SK-N-SH (cell line): ENCODE results near the gene C16orf74. TPM values are rescaled to one million over a fixed set of nuclear protein-coding genes. Genes with fewer than 3 reads are reported as not detected.

ENCODE experiments used
- CTCF ChIA-PET: fragments of 300-600, 350-600 bp; formaldehyde crosslinking; extraction: SDS; loops from one replicate; lab custom pipeline; 2021; lab: Yijun Ruan, JAX
- POLR2A ChIA-PET: fragments of 350-600 bp; sonication (Branson Sonifier 250); formaldehyde crosslinking; extraction: SDS; loops from one replicate; lab custom pipeline; 2020; ENCODE audit warnings: antibody characterized with exemption, inconsistent platforms; lab: Yijun Ruan, JAX
- DNase-seq: peaks from one replicate; pipeline ENCODE4 v3.0.0; 2012
- H2AFZ ChIP-seq: fragments of 200-600 bp; sonication (generic); 2 replicates; pipeline ENCODE4 v1.8.1; 2016; ENCODE audit warnings: antibody characterized with exemption, mild to moderate bottlenecking, low read depth
- H3F3A ChIP-seq: fragments of 200-600 bp; sonication (generic); replicated peaks from 2 replicates; pipeline ENCODE3; 2016; ENCODE audit warnings: antibody characterized with exemption, mild to moderate bottlenecking; ENCODE audit not compliant: insufficient read depth
- H3K27ac ChIP-seq, 2 experiments: fragments of 200-500 bp in 1 of 2; fragments of 200-600 bp in 1 of 2; sonication (Bioruptor generic) in 1 of 2; sonication (generic), shearing (Covaris generic) in 1 of 2; 2 replicates each; pipeline versions ENCODE4 v1.5.1 to v1.6.1; 2014 to 2016; ENCODE audit warnings: low read depth in 2 of 2, inconsistent platforms in 1 of 2, low read length in 1 of 2, mild to moderate bottlenecking in 1 of 2, mixed read lengths in 1 of 2
- H3K27me3 ChIP-seq: fragments of 200-600 bp; sonication (generic), shearing (Covaris generic); 2 replicates; pipeline ENCODE4 v1.6.1; 2016; ENCODE audit warnings: mixed run types; ENCODE audit not compliant: insufficient read depth
- H3K36me3 ChIP-seq, 2 experiments: fragments of 200-500 bp in 1 of 2; fragments of 200-600 bp in 1 of 2; sonication (Bioruptor generic) in 1 of 2; sonication (generic) in 1 of 2; replicated peaks in 1 of 2; 2 replicates each; pipeline versions ENCODE3 to v1.5.1; 2014 to 2016; ENCODE audit warnings: low read length in 1 of 2, mild to moderate bottlenecking in 1 of 2; ENCODE audit not compliant: insufficient read depth in 2 of 2, control insufficient read depth in 1 of 2
- H3K4me1 ChIP-seq, 2 experiments: fragments of 200-500 bp in 1 of 2; fragments of 200-600 bp in 1 of 2; sonication (Bioruptor generic) in 1 of 2; sonication (generic), shearing (Covaris generic) in 1 of 2; 2 replicates each; pipeline versions ENCODE4 v1.5.1 to v1.6.1; 2014 to 2016; ENCODE audit warnings: low read depth in 1 of 2, low read length in 1 of 2, mixed run types in 1 of 2; ENCODE audit not compliant: insufficient read depth in 2 of 2, control insufficient read depth in 1 of 2
- H3K4me2 ChIP-seq: fragments of 200-600 bp; sonication (generic), shearing (Covaris generic); 2 replicates; pipeline ENCODE4 v1.6.1; 2017; ENCODE audit warnings: mixed run types
- H3K4me3 ChIP-seq, 2 experiments: fragments of 200-500 bp in 1 of 2; fragments of 200-600 bp in 1 of 2; sonication (Bioruptor generic) in 1 of 2; sonication (generic), shearing (Covaris generic) in 1 of 2; 2 replicates each; pipeline versions ENCODE4 v1.5.1 to v1.8.1; 2014 to 2016; ENCODE audit warnings: low read depth in 2 of 2, inconsistent platforms in 1 of 2, low read length in 1 of 2, mild to moderate bottlenecking in 1 of 2, mixed read lengths in 1 of 2, moderate library complexity in 1 of 2
- H3K79me2 ChIP-seq: fragments of 200-600 bp; sonication (generic); 2 replicates; pipeline ENCODE4 v1.8.1; 2017; ENCODE audit warnings: mild to moderate bottlenecking; ENCODE audit not compliant: insufficient read depth
- H3K9ac ChIP-seq: fragments of 200-600 bp; sonication (generic); 2 replicates; pipeline ENCODE4 v1.6.1; 2017; ENCODE audit warnings: mixed run types
- H3K9me2 ChIP-seq: fragments of 200-600 bp; sonication (generic); 2 replicates; pipeline ENCODE4 v1.6.1; 2017; ENCODE audit warnings: mixed run types
- H3K9me3 ChIP-seq: fragments of 200-600 bp; sonication (generic); 2 replicates; pipeline ENCODE4 v1.6.1; 2017; ENCODE audit warnings: mixed run types, mild to moderate bottlenecking, moderate library complexity
- H4K20me1 ChIP-seq: fragments of 200-600 bp; sonication (generic); 2 replicates; pipeline ENCODE4 v1.6.1; 2017; ENCODE audit warnings: mild to moderate bottlenecking, mixed run types; ENCODE audit not compliant: insufficient read depth
- FOXJ3 ChIP-seq: sonication (generic); formaldehyde crosslinking; IDR thresholded peaks from 2 replicates; pipeline ENCODE4 v1.5.1; 2020; ENCODE audit warnings: mild to moderate bottlenecking, missing genetic modification reagents
- IRF3 ChIP-seq: fragments of 150-350 bp; IDR thresholded peaks from 2 replicates; pipeline ENCODE4 v1.6.1; 2016; ENCODE audit warnings: mild to moderate bottlenecking, low read depth, low read length
- MXI1 ChIP-seq: IDR thresholded peaks from 2 replicates; pipeline ENCODE4 v1.6.1; 2012; ENCODE audit warnings: mild to moderate bottlenecking, low read depth, low read length, improper control_type of control experiment
- RCOR1 ChIP-seq: fragments of 150-350 bp; IDR thresholded peaks from 2 replicates; pipeline ENCODE4 v1.6.1; 2017; ENCODE audit warnings: antibody characterized with exemption, low read length
- REST ChIP-seq: IDR thresholded peaks from 2 replicates; pipeline ENCODE4 v1.6.1; 2012; ENCODE audit warnings: mild to moderate bottlenecking, low read depth, low read length, moderate library complexity
- YY1 ChIP-seq: IDR thresholded peaks from 2 replicates; pipeline ENCODE4 v1.4.0; 2012; ENCODE audit warnings: low read depth, mild to moderate bottlenecking
- WGBS: methylation state at CpG from one replicate; pipeline ENCODE4 v1.1.6; 2017; ENCODE audit warnings: low lambda C conversion rate; 5-methylcytosine and 5-hydroxymethylcytosine counted together
- polyA plus RNA-seq, 3 experiments: library from polyadenylated mRNA; depleted of rRNA; stranded (reverse); fragments of >200 nt; gene quantifications; 2 replicates each; pipeline ENCODE4 v1.2.3, GENCODE V29; 2012

C16orf74 gene
- polyA plus RNA-seq, 1 of the 3 experiments (the other 2 are of a cell fraction), result 27.2 TPM

- POLR2A ChIA-PET, result no interaction called here
- CTCF ChIA-PET, result no interaction called here
Measured at GRCh38 chr16:85753559-85753958, 2.7 kb upstream of the C16orf74 start.

More at GRCh38 chr16:85753559-85753958, 2.7 kb upstream of the C16orf74 start:
- Histone ChIP-seq H3K4me1 (peaks cover 10 to 14% of the 10 kb centered on the region in 2 experiments; a peak in 2 of 4 replicates), H3K9ac (no peak overlapping the region), H3K9me3 (no peaks in the 10 kb centered on the region), H3K79me2 (peaks cover 15% of the 10 kb centered on the region; the same call in 1 of the 2 replicates), H3K27ac (no peak overlapping the region), H3K4me3 (no peak overlapping the region), H2AFZ (no peak overlapping the region), H3K4me2 (no peak overlapping the region), H3K36me3 (no peaks in the 10 kb centered on the region), H3K9me2 (no peaks in the 10 kb centered on the region), H3F3A (peaks cover 14% of the 10 kb centered on the region), H3K27me3 (no peaks in the 10 kb centered on the region), H4K20me1 (no peaks in the 10 kb centered on the region)
- WGBS, result 92% methylated on average over 6 of the region's 6 CpGs
- DNase-seq, result no peak
- TF ChIP-seq REST (no peak), FOXJ3 (no peak), IRF3 (no peak), YY1 (no peak), MXI1 (no peak), RCOR1 (no peak)
